CD4-positive, CD25-positive, alpha-beta regulatory T cell (primary cell): ENCODE data around the gene S100Z. TPM values are rescaled to one million over a fixed set of nuclear protein-coding genes. Genes with fewer than 3 reads are reported as not detected.

Experiments
- ATAC-seq, 2 donors: fragments of 150-1000 bp; cut with Tn5 transposase; one replicate each; pipeline ENCODE4 v1.10.0; 2021; ENCODE audit warnings: low read depth in 2 of 2, moderate number of reproducible peaks in 2 of 2, moderate library complexity in 1 of 2
- DNase-seq, 3 donors: peaks; one replicate each; pipeline versions ENCODE4 v3.0.0 to v3.0.0-alpha.2; 2012 to 2022; ENCODE audit warnings: mixed read lengths in 1 of 3
- H3K27ac ChIP-seq: one replicate; pipeline ENCODE4 v1.7.0; 2013; ENCODE audit warnings: mild to moderate bottlenecking, low read length; ENCODE audit not compliant: insufficient read depth, poor library complexity, severe bottlenecking
- H3K27me3 ChIP-seq: one replicate; pipeline ENCODE4 v1.7.0; 2013; ENCODE audit warnings: low read length; ENCODE audit not compliant: control insufficient read depth, insufficient read depth
- H3K36me3 ChIP-seq: one replicate; pipeline ENCODE4 v1.7.0; 2013; ENCODE audit warnings: mild to moderate bottlenecking, low read length, moderate library complexity; ENCODE audit not compliant: control insufficient read depth, insufficient read depth
- H3K4me1 ChIP-seq: 2 replicates; pipeline ENCODE4 v1.7.0; 2013; ENCODE audit warnings: mild to moderate bottlenecking, low read length; ENCODE audit not compliant: insufficient read depth, control insufficient read depth, poor library complexity, severe bottlenecking
- H3K4me3 ChIP-seq: one replicate; pipeline ENCODE4 v1.7.0; 2013; ENCODE audit warnings: low read depth, mild to moderate bottlenecking, low read length, moderate library complexity
- H3K9me3 ChIP-seq, 2 experiments: 1 replicate in 1 of 2; 2 replicates in 1 of 2; pipeline ENCODE4 v1.7.0; 2013; ENCODE audit warnings: low read length in 2 of 2, mild to moderate bottlenecking in 1 of 2, moderate library complexity in 1 of 2; ENCODE audit not compliant: control insufficient read depth in 2 of 2
- H3K27ac Mint-ChIP-seq, 3 donors: one replicate each; pipeline ENCODE4 v1.8.0; 2020 to 2022; ENCODE audit warnings: mild to moderate bottlenecking in 3 of 3, mixed read lengths in 3 of 3, moderate library complexity in 2 of 3
- H3K27me3 Mint-ChIP-seq: one replicate; pipeline ENCODE4 v1.8.0; 2022; ENCODE audit warnings: mild to moderate bottlenecking, mixed read lengths
- H3K36me3 Mint-ChIP-seq: one replicate; pipeline ENCODE4 v1.8.0; 2020; ENCODE audit warnings: mixed read lengths
- H3K4me1 Mint-ChIP-seq, 4 donors: one replicate each; pipeline ENCODE4 v1.8.0; 2020 to 2022; ENCODE audit warnings: mixed read lengths in 4 of 4, mild to moderate bottlenecking in 1 of 4
- H3K4me3 Mint-ChIP-seq, 4 donors: one replicate each; pipeline ENCODE4 v1.8.0; 2020 to 2022; ENCODE audit warnings: mild to moderate bottlenecking in 4 of 4, mixed read lengths in 4 of 4, moderate library complexity in 3 of 4
- H3K9me3 Mint-ChIP-seq, 7 donors: one replicate each; pipeline ENCODE4 v1.8.0; 2020 to 2022; ENCODE audit warnings: mixed read lengths in 7 of 7, mild to moderate bottlenecking in 3 of 7, moderate library complexity in 2 of 7
- polyA plus RNA-seq, 4 donors: library from polyadenylated mRNA; unstranded; fragments of 300-500 nt; fragmentation: Illumina TruSeq; gene quantifications; one replicate each; pipeline ENCODE4 v1.2.3, GENCODE V29; 2021
- total RNA-seq: library from RNA; stranded (reverse); gene quantifications from one replicate; pipeline ENCODE4 v1.2.3, GENCODE V29; 2022

Gene S100Z
- 1.7 TPM for total RNA-seq
- 1 to 10 TPM in 3 of 4 donors, under 1 TPM in 1; 0.72 to 4.0 (median 1.4) TPM for polyA plus RNA-seq

DNA sequence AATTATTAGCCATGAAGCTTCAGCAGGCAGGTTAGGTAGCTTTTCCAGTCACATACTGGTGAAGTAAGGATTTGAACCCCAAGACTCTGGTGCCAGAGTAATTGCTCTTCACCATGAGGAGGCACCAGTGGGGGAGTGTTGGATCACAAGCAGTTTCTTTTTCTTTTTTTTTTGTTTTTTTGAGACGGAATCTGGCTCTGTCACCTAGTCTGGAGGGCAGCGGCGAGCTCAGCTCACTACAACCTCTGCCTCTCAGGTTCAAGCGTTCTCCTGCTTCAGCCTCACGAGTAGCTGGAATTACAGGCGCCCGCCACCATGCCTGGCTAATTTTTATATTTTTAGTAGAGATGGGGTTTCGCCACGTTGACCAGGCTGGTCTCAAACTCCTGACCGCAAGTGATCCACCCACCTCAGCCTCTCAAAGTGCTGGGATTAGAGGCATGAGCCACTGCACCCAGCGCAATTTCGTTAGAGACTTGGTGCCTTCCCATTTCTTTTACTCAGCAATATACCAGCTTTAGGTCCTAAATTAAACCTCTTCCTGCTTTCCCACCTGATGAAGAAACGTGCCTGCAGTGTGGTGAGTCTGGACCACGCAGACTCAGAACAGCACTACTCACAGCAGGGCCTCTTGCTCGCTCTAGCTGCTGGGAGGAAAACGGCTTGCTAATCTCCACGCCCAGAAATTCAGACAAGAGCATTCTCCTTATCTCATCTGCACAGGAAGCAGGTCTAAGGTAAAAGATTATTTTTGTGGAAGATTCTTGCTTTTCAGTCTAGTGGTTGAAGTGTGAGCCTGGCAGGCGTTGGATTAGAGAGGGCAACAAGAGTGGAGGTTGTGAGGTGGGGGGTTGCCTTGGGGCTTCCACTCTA, at the start of gene S100Z:
Gene S100Z, plus strand, starts transcription at position 596 of the 873 bp plus-strand sequence. CDS start 25,346 bp downstream, outside the sequence.
- peaks cover 29% of the 10 kb centered on the region for H3K4me1 ChIP-seq
- peak within 1 kb of the TSS; percentile 65 for H3K4me3 ChIP-seq
- H3K36me3 Mint-ChIP-seq, result peaks cover 6% of the 10 kb centered on the region
- ATAC-seq, result peak; percentile 88 to 91
- H3K27ac Mint-ChIP-seq, result peak within 1 kb of the TSS; percentile 50 to 99 (median 79)
- peak within 1 kb of the TSS; percentile 48 for H3K27ac ChIP-seq
- H3K4me1 Mint-ChIP-seq, result peaks cover 24 to 55% (median 37%) of the 10 kb centered on the region in 4 donors
- peak within 1 kb of the TSS; percentile 68 to 79 (median 72) for H3K4me3 Mint-ChIP-seq
- DNase-seq, result peak in 2 of 3 donors; percentile 44 to 85
- no peaks in the 10 kb centered on the region for H3K9me3 ChIP-seq
- H3K36me3 ChIP-seq, result no peaks in the 10 kb centered on the region
- peaks cover 0 to 6% (median 1%) of the 10 kb centered on the region in 7 donors for H3K9me3 Mint-ChIP-seq
- no peaks in the 10 kb centered on the region for H3K27me3 Mint-ChIP-seq
- no peaks in the 10 kb centered on the region for H3K27me3 ChIP-seq

GRCh38 chr5:76800579-76800978, 49.2 kb upstream of the S100Z start:
- H3K9me3 Mint-ChIP-seq, result no peaks in the 10 kb centered on the region
- H3K36me3 ChIP-seq, result no peaks in the 10 kb centered on the region
- peaks cover 0 to 11% (median 0%) of the 10 kb centered on the region in 4 donors for H3K4me1 Mint-ChIP-seq
- H3K27ac ChIP-seq, result no peak overlapping the region
- peak overlapping the region in 1 of 3 donors; percentile 10 for H3K27ac Mint-ChIP-seq
- no peaks in the 10 kb centered on the region for H3K36me3 Mint-ChIP-seq
- H3K4me1 ChIP-seq, result no peaks in the 10 kb centered on the region
- no peak overlapping the region for H3K4me3 Mint-ChIP-seq
- peaks cover 17% of the 10 kb centered on the region for H3K27me3 Mint-ChIP-seq
- no peaks in the 10 kb centered on the region for H3K27me3 ChIP-seq
- ATAC-seq (no peak), DNase-seq (no peak)
- no peak overlapping the region for H3K4me3 ChIP-seq
- H3K9me3 ChIP-seq, result no peaks in the 10 kb centered on the region

- Mint-ChIP-seq H3K27ac (peak overlapping the region in 1 of 3 donors; percentile 10), H3K4me1 (peaks cover 0 to 11% (median 0%) of the 10 kb centered on the region in 4 donors), H3K36me3 (no peaks in the 10 kb centered on the region), H3K9me3 (no peaks in the 10 kb centered on the region), H3K4me3 (no peak overlapping the region), H3K27me3 (peaks cover 17% of the 10 kb centered on the region)
- Histone ChIP-seq H3K9me3 (no peaks in the 10 kb centered on the region), H3K4me1 (no peaks in the 10 kb centered on the region), H3K27ac (no peak overlapping the region), H3K4me3 (no peak overlapping the region), H3K36me3 (no peaks in the 10 kb centered on the region), H3K27me3 (no peaks in the 10 kb centered on the region)
- no peak for DNase-seq
- ATAC-seq, result no peak
Observed at GRCh38 chr5:76801159-76801802, 48.5 kb upstream of the S100Z start.

DNA sequence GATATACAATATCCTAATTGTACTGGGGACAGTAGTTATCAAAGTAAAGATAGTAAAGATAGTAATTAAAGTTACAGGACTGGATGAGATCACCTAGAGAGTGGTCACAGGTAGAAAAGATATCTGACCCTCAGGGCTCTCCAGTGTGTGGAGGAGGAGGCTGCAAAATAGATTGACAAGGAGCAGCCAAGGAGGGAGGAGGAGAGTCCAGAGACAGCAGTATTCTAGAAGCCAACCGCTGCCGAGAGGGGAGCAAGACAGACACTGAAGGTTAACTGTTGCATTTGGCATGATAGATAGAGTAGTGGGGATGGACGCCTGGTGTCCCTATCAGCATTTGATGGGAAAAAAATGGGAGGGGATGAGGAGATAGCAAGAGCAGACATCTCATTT, 48.0 kb upstream of the S100Z start:
- Mint-ChIP-seq H3K4me3 (no peak overlapping the region), H3K4me1 (peaks cover 0 to 11% (median 0%) of the 10 kb centered on the region in 4 donors), H3K27me3 (peaks cover 17% of the 10 kb centered on the region), H3K27ac (peak overlapping the region in 1 of 3 donors; percentile 7), H3K9me3 (no peaks in the 10 kb centered on the region), H3K36me3 (no peaks in the 10 kb centered on the region)
- H3K4me3 ChIP-seq, result no peak overlapping the region
- H3K9me3 ChIP-seq, result no peaks in the 10 kb centered on the region
- DNase-seq (no peak), ATAC-seq (no peak)
- no peaks in the 10 kb centered on the region for H3K4me1 ChIP-seq
- H3K27ac ChIP-seq, result no peak overlapping the region
- no peaks in the 10 kb centered on the region for H3K27me3 ChIP-seq
- no peaks in the 10 kb centered on the region for H3K36me3 ChIP-seq

- no peak overlapping the region for H3K4me3 ChIP-seq
- H3K9me3 ChIP-seq, result no peaks in the 10 kb centered on the region
- no peak overlapping the region for H3K4me3 Mint-ChIP-seq
- DNase-seq (no peak), ATAC-seq (no peak)
- H3K4me1 ChIP-seq, result no peaks in the 10 kb centered on the region
- no peaks in the 10 kb centered on the region for H3K9me3 Mint-ChIP-seq
- peaks cover 0 to 11% (median 0%) of the 10 kb centered on the region in 4 donors for H3K4me1 Mint-ChIP-seq
- H3K36me3 Mint-ChIP-seq, result no peaks in the 10 kb centered on the region
- H3K27me3 ChIP-seq, result no peaks in the 10 kb centered on the region
- no peaks in the 10 kb centered on the region for H3K36me3 ChIP-seq
- H3K27ac ChIP-seq, result no peak overlapping the region
- no peak overlapping the region for H3K27ac Mint-ChIP-seq
- H3K27me3 Mint-ChIP-seq, result peaks cover 17% of the 10 kb centered on the region
Observed at GRCh38 chr5:76804266-76804665, 45.5 kb upstream of the S100Z start.

DNA sequence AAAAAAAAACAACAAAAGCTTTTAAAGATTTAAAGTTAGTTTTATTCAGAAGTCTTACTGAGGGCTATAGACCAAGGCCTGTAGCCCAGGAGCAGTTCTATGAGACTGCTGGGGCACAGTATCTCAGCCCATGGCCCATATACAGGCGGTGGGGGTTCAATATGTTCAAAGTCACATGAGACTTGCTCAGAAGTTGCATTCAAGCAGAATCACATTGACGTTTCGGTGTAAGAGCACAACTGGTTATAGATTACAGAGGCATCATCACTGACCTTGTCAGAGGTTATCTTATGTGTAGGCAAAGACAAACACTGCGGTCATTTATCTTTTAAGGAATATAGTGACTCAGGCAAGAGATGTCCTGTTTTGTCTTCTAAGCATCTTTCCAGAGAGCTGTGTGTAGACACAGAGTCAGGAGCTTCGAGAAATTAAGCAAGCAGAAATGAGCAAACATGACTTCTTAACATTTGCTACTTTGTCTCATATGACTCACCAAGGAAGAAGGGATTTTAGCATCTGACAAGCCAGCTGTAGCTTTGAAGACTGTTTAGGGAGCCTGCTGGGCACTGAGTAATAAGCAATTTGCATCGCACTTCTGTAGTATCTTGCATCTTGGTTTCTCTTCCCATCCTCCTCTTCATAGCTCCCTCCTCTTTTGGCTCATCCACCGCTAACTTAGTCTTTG, 43.9 kb upstream of the S100Z start:
- no peak for DNase-seq
- H3K36me3 Mint-ChIP-seq, result no peaks in the 10 kb centered on the region

DNA sequence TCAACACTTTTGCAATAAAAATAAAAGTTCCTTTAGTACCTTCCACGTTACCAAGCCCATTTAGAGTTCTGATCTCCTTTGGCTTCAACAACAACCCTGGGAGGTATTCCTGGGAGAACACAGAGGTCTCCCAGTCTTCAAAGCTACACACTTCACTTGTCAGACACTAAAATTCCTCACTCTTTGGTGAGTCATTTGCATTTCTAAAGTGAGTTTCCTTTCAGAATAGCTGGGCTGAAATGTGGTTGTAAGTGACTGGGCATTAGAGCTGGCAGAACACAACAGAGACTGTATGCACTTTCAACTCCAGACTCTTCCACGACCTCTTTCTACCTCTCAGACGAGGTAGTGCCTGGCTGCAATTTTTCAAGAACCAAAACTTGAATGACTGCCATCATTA, 42.5 kb upstream of the S100Z start:
- H3K4me1 ChIP-seq, result no peaks in the 10 kb centered on the region
- H3K27me3 ChIP-seq, result no peaks in the 10 kb centered on the region
- no peak overlapping the region for H3K4me3 Mint-ChIP-seq
- H3K27ac ChIP-seq, result no peak overlapping the region
- ATAC-seq (no peak), DNase-seq (no peak)
- no peaks in the 10 kb centered on the region for H3K36me3 ChIP-seq
- H3K9me3 Mint-ChIP-seq, result no peaks in the 10 kb centered on the region
- H3K4me1 Mint-ChIP-seq, result no peaks in the 10 kb centered on the region
- no peaks in the 10 kb centered on the region for H3K36me3 Mint-ChIP-seq
- H3K9me3 ChIP-seq, result no peaks in the 10 kb centered on the region
- peaks cover 3% of the 10 kb centered on the region for H3K27me3 Mint-ChIP-seq
- no peak overlapping the region for H3K27ac Mint-ChIP-seq
- H3K4me3 ChIP-seq, result no peak overlapping the region

More for the DNA sequence above, 43.9 kb upstream of the S100Z start:
- Histone ChIP-seq H3K27ac (no peak overlapping the region), H3K9me3 (no peaks in the 10 kb centered on the region), H3K4me3 (no peak overlapping the region), H3K27me3 (no peaks in the 10 kb centered on the region), H3K4me1 (no peaks in the 10 kb centered on the region), H3K36me3 (no peaks in the 10 kb centered on the region)
- ATAC-seq, result no peak
- Mint-ChIP-seq H3K27ac (no peak overlapping the region), H3K27me3 (peaks cover 11% of the 10 kb centered on the region), H3K4me1 (peaks cover 0 to 11% (median 0%) of the 10 kb centered on the region in 4 donors), H3K9me3 (no peaks in the 10 kb centered on the region), H3K4me3 (no peak overlapping the region)
